Right atrium auricular region (tissue), 2 donors: ENCODE measurements around the gene PRCP. TPM values are rescaled to one million over a fixed set of nuclear protein-coding genes. Genes with fewer than 3 reads are reported as not detected.

Source experiments
- DNase-seq: peaks from one replicate; pipeline ENCODE4 v3.0.0-alpha.2; 2019; ENCODE audit warnings: low spot score
- H3K27ac ChIP-seq, 2 donors: fragments of 200-600 bp; sonication (generic); 1 replicate in 1 of 2; 2 replicates in 1 of 2; pipeline ENCODE4 v1.5.1; 2016 to 2019
- H3K27me3 ChIP-seq, 2 donors: fragments of 200-600 bp; sonication (generic); one replicate each; pipeline versions ENCODE4 v1.5.1 to v1.6.0; 2017 to 2019
- H3K36me3 ChIP-seq: fragments of 200-600 bp; sonication (generic); one replicate; pipeline ENCODE4 v1.5.1; 2016
- H3K4me1 ChIP-seq, 2 donors: fragments of 200-600 bp; sonication (generic); one replicate each; pipeline versions ENCODE4 v1.5.1 to v1.6.0; 2017 to 2019
- H3K4me3 ChIP-seq, 2 donors: fragments of 200-600 bp; sonication (generic); 1 replicate in 1 of 2; 2 replicates in 1 of 2; pipeline ENCODE4 v1.5.1; 2017 to 2019; ENCODE audit warnings: mild to moderate bottlenecking in 1 of 2, moderate library complexity in 1 of 2
- H3K9me3 ChIP-seq, 2 donors: fragments of 200-600 bp; sonication (generic); one replicate each; pipeline ENCODE4 v1.5.1; 2019
- total RNA-seq, 2 donors: library from RNA; depleted of rRNA; stranded (reverse); fragments of >200 nt; gene quantifications; one replicate each; pipeline ENCODE4 v1.1.0, GENCODE V29; 2016
- TF ChIP-seq, protein P1 (sequence below), 2 donors: fragments of 200-600 bp; sonication (generic); IDR thresholded peaks; one replicate each; pipeline ENCODE4 v1.5.1; 2019; ENCODE audit warnings: antibody characterized with exemption in 2 of 2

PRCP gene
- total RNA-seq, 2 donors from 2014 or later = 52.5 to 60.1 TPM

DNA sequence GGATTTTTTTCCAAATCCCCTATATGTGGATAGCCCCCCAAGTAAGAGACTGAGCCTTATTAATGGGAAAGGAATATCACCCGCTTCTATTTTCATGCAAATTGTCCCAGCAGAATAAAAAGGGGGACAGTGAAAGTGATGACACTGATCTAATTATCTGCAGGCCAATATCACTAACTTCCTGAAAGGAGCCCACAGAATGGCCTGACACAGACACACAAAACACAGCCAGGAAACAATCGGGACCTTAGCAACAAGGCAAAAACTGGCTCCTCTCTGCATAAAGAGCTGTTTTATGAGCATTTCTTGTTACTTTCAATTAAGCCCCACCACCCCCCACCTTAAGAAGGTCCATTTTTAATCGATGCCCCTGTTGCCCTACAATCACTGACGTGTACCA is 112.2 kb downstream of the PRCP start:
- Histone ChIP-seq H3K27ac (peak overlapping the region in 1 of 2 donors; percentile 0), H3K9me3 (no peaks in the 10 kb centered on the region), H3K27me3 (no peaks in the 10 kb centered on the region), H3K4me1 (peaks cover 0 to 17% of the 10 kb centered on the region in 2 donors), H3K36me3 (no peaks in the 10 kb centered on the region), H3K4me3 (no peak overlapping the region)
- TF ChIP-seq, protein P1, sequence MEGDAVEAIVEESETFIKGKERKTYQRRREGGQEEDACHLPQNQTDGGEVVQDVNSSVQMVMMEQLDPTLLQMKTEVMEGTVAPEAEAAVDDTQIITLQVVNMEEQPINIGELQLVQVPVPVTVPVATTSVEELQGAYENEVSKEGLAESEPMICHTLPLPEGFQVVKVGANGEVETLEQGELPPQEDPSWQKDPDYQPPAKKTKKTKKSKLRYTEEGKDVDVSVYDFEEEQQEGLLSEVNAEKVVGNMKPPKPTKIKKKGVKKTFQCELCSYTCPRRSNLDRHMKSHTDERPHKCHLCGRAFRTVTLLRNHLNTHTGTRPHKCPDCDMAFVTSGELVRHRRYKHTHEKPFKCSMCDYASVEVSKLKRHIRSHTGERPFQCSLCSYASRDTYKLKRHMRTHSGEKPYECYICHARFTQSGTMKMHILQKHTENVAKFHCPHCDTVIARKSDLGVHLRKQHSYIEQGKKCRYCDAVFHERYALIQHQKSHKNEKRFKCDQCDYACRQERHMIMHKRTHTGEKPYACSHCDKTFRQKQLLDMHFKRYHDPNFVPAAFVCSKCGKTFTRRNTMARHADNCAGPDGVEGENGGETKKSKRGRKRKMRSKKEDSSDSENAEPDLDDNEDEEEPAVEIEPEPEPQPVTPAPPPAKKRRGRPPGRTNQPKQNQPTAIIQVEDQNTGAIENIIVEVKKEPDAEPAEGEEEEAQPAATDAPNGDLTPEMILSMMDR (IDR thresholded peaks at IDR 0.05) = no peak
- DNase-seq = no peak

DNA sequence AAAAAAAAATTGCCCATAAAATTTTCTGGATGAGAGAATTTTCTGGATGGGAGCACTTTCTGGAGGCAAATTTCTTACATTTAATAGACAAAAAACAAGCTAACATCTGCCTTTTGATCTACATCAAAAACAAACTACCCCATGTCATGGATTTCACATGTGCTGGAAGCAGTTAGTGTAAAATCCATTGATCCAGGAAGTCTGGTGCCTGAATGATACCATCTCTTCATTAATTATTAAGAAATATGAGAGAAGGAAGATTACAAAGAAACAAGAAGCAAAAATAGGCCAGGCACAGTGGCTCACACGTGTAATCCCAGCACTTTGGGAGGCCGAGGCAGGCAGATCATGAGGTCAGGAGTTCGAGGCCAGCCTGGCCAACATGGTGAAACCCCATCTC is 113.4 kb downstream of the PRCP start:
- no peak for DNase-seq
- TF ChIP-seq, protein P1 (IDR thresholded peaks at IDR 0.05) = no peak
- Histone ChIP-seq H3K9me3 (no peaks in the 10 kb centered on the region), H3K36me3 (no peaks in the 10 kb centered on the region), H3K4me1 (peaks cover 0 to 14% of the 10 kb centered on the region in 2 donors), H3K4me3 (no peak overlapping the region), H3K27ac (no peak overlapping the region), H3K27me3 (no peaks in the 10 kb centered on the region)

DNA sequence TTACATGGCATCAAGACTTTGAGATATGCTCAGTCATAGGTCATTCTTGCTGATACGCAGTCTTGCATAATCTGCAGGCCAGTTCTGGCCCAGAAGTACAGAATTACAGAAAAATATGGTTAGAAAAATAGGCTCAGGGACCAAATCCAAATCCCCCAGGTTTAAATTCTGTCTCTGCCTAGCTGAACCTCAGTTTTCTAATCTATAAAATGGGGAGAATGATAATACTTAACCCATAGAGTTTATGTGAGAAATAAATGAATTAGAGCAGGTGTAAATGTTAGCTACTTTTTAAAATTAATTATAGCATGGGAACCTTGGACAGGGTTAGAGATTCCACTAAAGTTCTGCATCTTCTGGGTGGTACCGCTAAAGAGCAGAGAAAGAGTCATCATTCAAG is 114.2 kb downstream of the PRCP start:
- Histone ChIP-seq H3K9me3 (no peaks in the 10 kb centered on the region), H3K36me3 (no peaks in the 10 kb centered on the region), H3K27ac (no peak overlapping the region), H3K27me3 (no peaks in the 10 kb centered on the region), H3K4me3 (no peak overlapping the region), H3K4me1 (peaks cover 0 to 10% of the 10 kb centered on the region in 2 donors)
- TF ChIP-seq, protein P1 (IDR thresholded peaks at IDR 0.05) = no peak
- DNase-seq = no peak

DNA sequence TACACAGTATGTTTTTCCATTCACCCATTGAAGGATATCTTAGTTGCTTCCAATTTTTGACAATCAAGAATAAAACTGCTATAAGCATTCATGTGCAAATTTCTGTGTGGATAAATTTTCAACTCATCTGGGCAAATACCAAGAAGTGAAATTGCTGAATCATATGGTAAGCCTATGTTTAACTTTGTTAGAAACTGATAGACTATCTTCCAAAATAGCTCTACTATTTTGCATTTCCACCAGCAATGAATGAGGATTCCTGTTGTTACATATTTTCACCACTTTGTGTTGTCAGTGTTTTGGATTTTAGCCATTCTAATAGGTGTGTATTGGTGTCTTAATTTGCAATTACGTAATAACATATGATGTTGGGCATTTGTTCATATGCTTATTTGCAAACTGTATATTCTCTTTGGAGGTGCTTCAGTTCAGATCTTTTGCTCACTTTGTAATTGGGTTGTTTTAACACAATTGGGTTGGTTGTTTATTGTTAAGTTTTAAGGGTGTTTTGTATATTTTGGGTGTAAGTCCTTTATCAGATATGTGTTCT is 117.3 kb downstream of the PRCP start:
- Histone ChIP-seq H3K36me3 (no peaks in the 10 kb centered on the region), H3K27me3 (no peaks in the 10 kb centered on the region), H3K27ac (no peak overlapping the region), H3K4me3 (no peak overlapping the region), H3K4me1 (no peaks in the 10 kb centered on the region), H3K9me3 (no peaks in the 10 kb centered on the region)
- no peak for DNase-seq
- TF ChIP-seq, protein P1 (IDR thresholded peaks at IDR 0.05) = no peak

DNA sequence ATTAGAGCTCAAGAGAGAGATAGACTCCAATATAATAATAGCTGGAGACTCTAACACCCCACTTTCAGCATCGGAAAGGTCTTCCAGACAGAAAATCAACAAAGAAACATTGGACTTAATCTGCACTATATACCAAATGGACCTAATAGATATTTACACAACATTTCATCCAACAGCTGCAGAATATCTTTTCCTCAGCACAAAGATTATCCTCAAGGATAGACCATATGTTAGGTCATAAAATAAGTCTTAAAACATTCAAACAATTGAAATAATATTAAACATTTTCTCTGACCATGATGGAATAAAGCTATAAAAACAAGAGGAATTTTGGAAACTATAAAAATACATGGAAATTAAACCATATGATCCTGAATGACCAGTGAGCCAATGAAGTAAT is 121.5 kb downstream of the PRCP start:
- no peak for DNase-seq
- Histone ChIP-seq H3K36me3 (no peaks in the 10 kb centered on the region), H3K9me3 (peaks cover 0 to 13% of the 10 kb centered on the region in 2 donors), H3K27me3 (no peaks in the 10 kb centered on the region), H3K27ac (no peak overlapping the region), H3K4me3 (no peak overlapping the region), H3K4me1 (no peaks in the 10 kb centered on the region)
- TF ChIP-seq, protein P1 (IDR thresholded peaks at IDR 0.05) = no peak

DNA sequence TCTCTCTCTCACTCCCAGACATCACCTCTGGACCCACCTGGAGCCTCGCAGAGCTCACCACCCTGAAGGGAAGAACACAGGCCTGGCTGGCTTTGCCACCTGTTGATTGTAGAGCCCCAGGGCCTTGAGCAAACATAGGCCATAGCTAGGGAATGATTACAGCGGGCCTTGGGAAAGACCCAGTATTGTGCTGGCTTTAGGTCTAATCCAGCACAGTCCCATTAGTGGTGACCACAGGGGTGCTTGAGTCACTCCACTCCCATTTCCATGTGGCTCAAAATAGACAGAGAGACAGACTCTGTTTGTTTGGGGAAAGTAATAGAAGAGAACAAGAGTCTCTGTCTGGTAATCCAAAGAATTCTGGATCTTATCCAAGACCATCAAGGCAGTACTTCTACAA is 123.9 kb downstream of the PRCP start:
- no peaks in the 10 kb centered on the region for H3K27me3 ChIP-seq
- TF ChIP-seq, protein P1 (IDR thresholded peaks at IDR 0.05) = no peak
- H3K27ac ChIP-seq = no peak overlapping the region
- no peaks in the 10 kb centered on the region for H3K36me3 ChIP-seq
- no peak for DNase-seq
- no peak overlapping the region for H3K4me3 ChIP-seq
- no peaks in the 10 kb centered on the region for H3K4me1 ChIP-seq
- H3K9me3 ChIP-seq = peaks cover 0 to 13% of the 10 kb centered on the region in 2 donors
